Peyer's patch (tissue), 4 donors: ENCODE data around the gene CPA1. TPM values are rescaled to one million over a fixed set of nuclear protein-coding genes. Genes with fewer than 3 reads are reported as not detected.

Source experiments
- DNase-seq, 3 donors: peaks; one replicate each; pipeline ENCODE4 v3.0.0-alpha.2; 2017 to 2019
- H3K27ac ChIP-seq, 4 donors: fragments of 200-600 bp; sonication (generic); one replicate each; pipeline ENCODE4 v1.5.1; 2016 to 2019
- H3K27me3 ChIP-seq, 2 donors: fragments of 200-600 bp; sonication (generic); one replicate each; pipeline ENCODE4 v1.5.1; 2019
- H3K36me3 ChIP-seq, 3 donors: fragments of 200-600 bp; sonication (generic); one replicate each; pipeline ENCODE4 v1.5.1; 2016 to 2019
- H3K4me1 ChIP-seq, 4 donors: fragments of 200-600 bp; sonication (generic); one replicate each; pipeline ENCODE4 v1.5.1; 2016 to 2019
- H3K4me3 ChIP-seq, 4 donors: fragments of 200-600 bp; sonication (generic); 1 replicate in 3 of 4; 2 replicates in 1 of 4; pipeline ENCODE4 v1.5.1; 2016 to 2019; ENCODE audit warnings: mild to moderate bottlenecking in 1 of 4
- H3K9me3 ChIP-seq, 4 donors: fragments of 200-600 bp; sonication (generic); one replicate each; pipeline ENCODE4 v1.5.1; 2016 to 2019; ENCODE audit warnings: mild to moderate bottlenecking in 1 of 4
- POLR2A ChIP-seq, 2 donors: fragments of 450-650 bp; IDR thresholded peaks; one replicate each; pipeline ENCODE4 v1.5.1; 2017; ENCODE audit warnings: antibody characterized with exemption in 2 of 2, mild to moderate bottlenecking in 2 of 2, moderate library complexity in 2 of 2
- total RNA-seq, 4 donors: library from RNA; depleted of rRNA; stranded (reverse); fragments of >200 nt; gene quantifications; one replicate each; pipeline ENCODE4 v1.1.0, GENCODE V29; 2016
- TF ChIP-seq, protein P1 (sequence below), 6 experiments: fragments of 450-650 bp in 4 of 6; fragments of 200-600 bp in 2 of 6; sonication (generic) in 1 of 6; IDR thresholded peaks; one replicate each; pipeline ENCODE4 v1.5.1; 2017 to 2019; ENCODE audit warnings: antibody characterized with exemption in 6 of 6, mild to moderate bottlenecking in 3 of 6, moderate library complexity in 1 of 6

CPA1 gene
- total RNA-seq, 4 donors from 2014 or later, result not detected

DNA sequence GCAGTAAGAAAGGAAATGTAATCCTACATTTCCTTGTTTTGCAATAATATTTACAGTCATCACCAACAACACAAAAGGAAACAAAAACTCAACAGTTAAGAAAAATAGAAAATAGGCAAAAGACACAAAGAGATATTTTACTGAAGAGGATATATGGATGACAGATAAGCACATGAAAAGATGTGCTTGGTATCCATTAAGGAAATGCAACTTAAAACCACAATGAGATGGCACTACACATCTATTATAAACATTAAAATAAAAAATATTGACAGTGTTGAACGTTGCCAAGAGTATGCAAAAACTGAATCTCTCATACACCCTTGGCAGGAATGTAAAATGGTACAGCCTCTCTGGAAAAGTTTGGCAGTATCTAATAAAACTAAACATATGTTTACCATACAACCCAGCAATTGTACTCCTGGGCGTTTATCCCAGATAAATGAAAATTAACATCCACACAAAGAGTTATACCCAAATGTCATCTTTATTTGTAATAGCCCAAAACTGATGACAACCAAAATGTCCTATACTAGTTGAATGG lies 55.1 kb downstream of the CPA1 start:
- Histone ChIP-seq H3K36me3 (no peaks in the 10 kb centered on the region), H3K27ac (no peak overlapping the region), H3K9me3 (no peaks in the 10 kb centered on the region), H3K4me3 (no peak overlapping the region), H3K4me1 (peaks cover 0 to 4% (median 0%) of the 10 kb centered on the region in 4 donors), H3K27me3 (no peaks in the 10 kb centered on the region)
- DNase-seq, result no peak
- TF ChIP-seq, protein P1, sequence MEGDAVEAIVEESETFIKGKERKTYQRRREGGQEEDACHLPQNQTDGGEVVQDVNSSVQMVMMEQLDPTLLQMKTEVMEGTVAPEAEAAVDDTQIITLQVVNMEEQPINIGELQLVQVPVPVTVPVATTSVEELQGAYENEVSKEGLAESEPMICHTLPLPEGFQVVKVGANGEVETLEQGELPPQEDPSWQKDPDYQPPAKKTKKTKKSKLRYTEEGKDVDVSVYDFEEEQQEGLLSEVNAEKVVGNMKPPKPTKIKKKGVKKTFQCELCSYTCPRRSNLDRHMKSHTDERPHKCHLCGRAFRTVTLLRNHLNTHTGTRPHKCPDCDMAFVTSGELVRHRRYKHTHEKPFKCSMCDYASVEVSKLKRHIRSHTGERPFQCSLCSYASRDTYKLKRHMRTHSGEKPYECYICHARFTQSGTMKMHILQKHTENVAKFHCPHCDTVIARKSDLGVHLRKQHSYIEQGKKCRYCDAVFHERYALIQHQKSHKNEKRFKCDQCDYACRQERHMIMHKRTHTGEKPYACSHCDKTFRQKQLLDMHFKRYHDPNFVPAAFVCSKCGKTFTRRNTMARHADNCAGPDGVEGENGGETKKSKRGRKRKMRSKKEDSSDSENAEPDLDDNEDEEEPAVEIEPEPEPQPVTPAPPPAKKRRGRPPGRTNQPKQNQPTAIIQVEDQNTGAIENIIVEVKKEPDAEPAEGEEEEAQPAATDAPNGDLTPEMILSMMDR (IDR thresholded peaks at IDR 0.05), result no peak
- no peak for TF ChIP-seq POLR2A (IDR thresholded peaks at IDR 0.05)

DNA sequence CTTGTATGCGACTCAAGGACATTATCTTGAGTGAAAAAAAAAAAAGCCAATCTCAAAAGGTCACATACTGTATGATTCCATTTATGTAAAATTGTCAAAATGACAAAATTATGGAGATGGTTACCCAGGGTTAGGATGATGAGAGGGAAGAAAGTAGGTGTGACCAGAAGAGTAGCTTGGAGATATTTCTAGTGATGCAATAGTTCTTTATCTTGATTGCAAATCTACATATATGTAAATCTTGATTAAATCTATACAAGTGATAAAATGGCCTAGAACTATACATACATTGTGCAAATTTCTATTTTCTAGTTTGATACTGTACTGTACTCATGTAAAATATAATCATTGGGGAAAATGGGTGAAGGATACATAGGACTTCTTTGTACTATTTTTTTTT lies 56.0 kb downstream of the CPA1 start:
- Histone ChIP-seq H3K9me3 (no peaks in the 10 kb centered on the region), H3K27ac (no peak overlapping the region), H3K4me3 (no peak overlapping the region), H3K27me3 (no peaks in the 10 kb centered on the region), H3K36me3 (no peaks in the 10 kb centered on the region), H3K4me1 (peaks cover 0 to 3% (median 0%) of the 10 kb centered on the region in 4 donors)
- no peak for DNase-seq
- TF ChIP-seq, protein P1 (IDR thresholded peaks at IDR 0.05), result no peak
- TF ChIP-seq POLR2A (IDR thresholded peaks at IDR 0.05), result no peak

Other genes with a start within 250 kb of the CPA1 start
- 10 to 100 TPM; 11.6 to 17.2 (median 15.4) TPM for gene TMEM209, start 175.1 kb upstream of the CPA1 start, total RNA-seq
- not detected for gene SSMEM1, start 172.6 kb upstream of the CPA1 start, total RNA-seq
- gene CPA2, start 113.6 kb upstream of the CPA1 start, total RNA-seq, result 10 to 100 TPM in 1 of 4 donors, 1 to 10 TPM in 2, not detected in 1; 2.6 to 12.6 (median 2.7) TPM
- not detected for gene CPA4, start 87.3 kb upstream of the CPA1 start, total RNA-seq
- gene CPA5, start 35.7 kb upstream of the CPA1 start, total RNA-seq, result not detected
- 10 to 100 TPM in 1 of 4 donors, 1 to 10 TPM in 3; 1.9 to 14.0 (median 5.6) TPM for gene CEP41, start 60.5 kb downstream of the CPA1 start, total RNA-seq
- gene MEST, start 111.6 kb downstream of the CPA1 start, total RNA-seq, result 10 to 100 TPM; 11.6 to 36.1 (median 27.1) TPM